Measurements from ENCODE around the gene C1orf21. TPM values are rescaled to one million over a fixed set of nuclear protein-coding genes. Genes with fewer than 3 reads are reported as not detected.

Gene C1orf21
- polyA plus RNA-seq, 3 donors = 0.23 to 1.1 (median 0.28) TPM

DNA sequence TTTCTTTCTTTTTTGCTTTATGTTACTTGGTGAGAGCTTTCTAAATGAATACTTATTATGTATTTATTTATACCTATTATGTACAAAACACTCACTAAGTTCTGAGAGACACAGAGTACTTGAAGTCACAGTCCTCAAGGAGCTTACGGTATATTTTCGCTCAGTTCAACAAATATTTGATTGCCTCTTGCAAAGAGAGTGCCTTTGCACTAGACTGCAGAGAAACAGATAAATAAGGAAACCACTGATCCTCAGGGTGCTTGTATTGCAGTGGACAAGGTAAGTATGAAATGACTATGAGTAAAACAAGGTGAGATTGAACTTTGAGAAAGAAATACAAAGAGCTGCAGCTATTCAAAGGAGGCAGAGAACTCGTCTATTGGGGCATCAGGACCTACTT, 123.3 kb downstream of the C1orf21 start:
- 100% methylated on average over 3 of the region's 3 CpGs for WGBS (ENCODE audit: insufficient coverage)
- intact Hi-C loops (cut with micrococcal nuclease) = no loop called here

GRCh38 chr1:184512724-184513123, 125.9 kb downstream of the C1orf21 start:
- TF ChIP-seq, protein P1, sequence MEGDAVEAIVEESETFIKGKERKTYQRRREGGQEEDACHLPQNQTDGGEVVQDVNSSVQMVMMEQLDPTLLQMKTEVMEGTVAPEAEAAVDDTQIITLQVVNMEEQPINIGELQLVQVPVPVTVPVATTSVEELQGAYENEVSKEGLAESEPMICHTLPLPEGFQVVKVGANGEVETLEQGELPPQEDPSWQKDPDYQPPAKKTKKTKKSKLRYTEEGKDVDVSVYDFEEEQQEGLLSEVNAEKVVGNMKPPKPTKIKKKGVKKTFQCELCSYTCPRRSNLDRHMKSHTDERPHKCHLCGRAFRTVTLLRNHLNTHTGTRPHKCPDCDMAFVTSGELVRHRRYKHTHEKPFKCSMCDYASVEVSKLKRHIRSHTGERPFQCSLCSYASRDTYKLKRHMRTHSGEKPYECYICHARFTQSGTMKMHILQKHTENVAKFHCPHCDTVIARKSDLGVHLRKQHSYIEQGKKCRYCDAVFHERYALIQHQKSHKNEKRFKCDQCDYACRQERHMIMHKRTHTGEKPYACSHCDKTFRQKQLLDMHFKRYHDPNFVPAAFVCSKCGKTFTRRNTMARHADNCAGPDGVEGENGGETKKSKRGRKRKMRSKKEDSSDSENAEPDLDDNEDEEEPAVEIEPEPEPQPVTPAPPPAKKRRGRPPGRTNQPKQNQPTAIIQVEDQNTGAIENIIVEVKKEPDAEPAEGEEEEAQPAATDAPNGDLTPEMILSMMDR (IDR thresholded peaks at IDR 0.05) = no peak
- no peaks in the 10 kb centered on the region for H3K27me3 ChIP-seq (ENCODE audit: control insufficient read depth in 2 of 2, insufficient read depth in 2 of 2, low read length in 2 of 2)
- no peaks in the 10 kb centered on the region for H3K36me3 ChIP-seq (replicated peaks in 1 of 2; ENCODE audit: control insufficient read depth in 1 of 2, insufficient read depth in 2 of 2, low read length in 2 of 2)
- no peak for DNase-seq
- H3K9me3 Mint-ChIP-seq = peaks cover 0 to 2% (median 0%) of the 10 kb centered on the region in 7 donors
- no peak overlapping the region for H3K4me3 ChIP-seq (replicated peaks in 1 of 3; ENCODE audit: low read depth in 2 of 3, low read length in 3 of 3)
- H4K20me1 ChIP-seq (ENCODE audit: insufficient read depth, low read length) = no peaks in the 10 kb centered on the region
- H3K4me1 ChIP-seq (ENCODE audit: control insufficient read depth in 1 of 2, insufficient read depth in 2 of 2, low read length in 2 of 2) = no peaks in the 10 kb centered on the region
- 100% methylated on average over 4 of the region's 8 CpGs for WGBS (ENCODE audit: insufficient coverage)
- H3K27ac Mint-ChIP-seq = no peak overlapping the region
- no peak overlapping the region for H2AFZ ChIP-seq (ENCODE audit: insufficient read depth, low read depth, low read length, poor library complexity, severe bottlenecking)
- no peaks in the 10 kb centered on the region for H3K9me3 ChIP-seq (replicated peaks in 1 of 2; ENCODE audit: control insufficient read depth in 1 of 2, insufficient read depth in 1 of 2, low read length in 2 of 2)
- H3K27ac ChIP-seq (ENCODE audit: low read depth in 1 of 2, low read length in 2 of 2) = no peak overlapping the region
- no peak overlapping the region for H3K9ac ChIP-seq (ENCODE audit: insufficient read depth, low read length, poor library complexity, severe bottlenecking)
- H3K4me3 Mint-ChIP-seq = no peak overlapping the region
- peaks cover 0 to 2% (median 0%) of the 10 kb centered on the region in 3 donors for H3K27me3 Mint-ChIP-seq (ENCODE audit: low read depth in 3 of 3)
- intact Hi-C loops (cut with micrococcal nuclease) = no loop called here
- H3K4me2 ChIP-seq (replicated peaks; ENCODE audit: extremely low read depth, low read length, poor library complexity, severe bottlenecking) = no peak overlapping the region
- H3K4me1 Mint-ChIP-seq = peaks cover 2% of the 10 kb centered on the region
- no peaks in the 10 kb centered on the region for H3K79me2 ChIP-seq (ENCODE audit: insufficient read depth, low read length)
- H3K36me3 Mint-ChIP-seq = peaks cover 0 to 4% of the 10 kb centered on the region in 2 donors

More for the DNA sequence above, 123.3 kb downstream of the C1orf21 start:
- Histone ChIP-seq H3K36me3 (replicated peaks in 1 of 2; ENCODE audit: control insufficient read depth in 1 of 2, insufficient read depth in 2 of 2, low read length in 2 of 2) (no peaks in the 10 kb centered on the region), H3K4me3 (replicated peaks in 1 of 3; ENCODE audit: low read depth in 2 of 3, low read length in 3 of 3) (no peak overlapping the region), H3K9ac (ENCODE audit: insufficient read depth, low read length, poor library complexity, severe bottlenecking) (no peak overlapping the region), H2AFZ (ENCODE audit: insufficient read depth, low read depth, low read length, poor library complexity, severe bottlenecking) (no peak overlapping the region), H3K27ac (ENCODE audit: low read depth in 1 of 2, low read length in 2 of 2) (no peak overlapping the region), H4K20me1 (ENCODE audit: insufficient read depth, low read length) (no peaks in the 10 kb centered on the region), H3K9me3 (replicated peaks in 1 of 2; ENCODE audit: control insufficient read depth in 1 of 2, insufficient read depth in 1 of 2, low read length in 2 of 2) (no peaks in the 10 kb centered on the region), H3K4me1 (ENCODE audit: control insufficient read depth in 1 of 2, insufficient read depth in 2 of 2, low read length in 2 of 2) (no peaks in the 10 kb centered on the region), H3K27me3 (ENCODE audit: control insufficient read depth in 2 of 2, insufficient read depth in 2 of 2, low read length in 2 of 2) (no peaks in the 10 kb centered on the region), H3K79me2 (ENCODE audit: insufficient read depth, low read length) (no peaks in the 10 kb centered on the region), H3K4me2 (replicated peaks; ENCODE audit: extremely low read depth, low read length, poor library complexity, severe bottlenecking) (no peak overlapping the region)
- H3K4me1 Mint-ChIP-seq = peaks cover 3% of the 10 kb centered on the region
- no peak overlapping the region for H3K4me3 Mint-ChIP-seq
- TF ChIP-seq, protein P1 (IDR thresholded peaks at IDR 0.05) = no peak
- H3K27me3 Mint-ChIP-seq (ENCODE audit: low read depth in 3 of 3) = peaks cover 0 to 2% (median 0%) of the 10 kb centered on the region in 3 donors
- no peaks in the 10 kb centered on the region for H3K36me3 Mint-ChIP-seq
- no peak overlapping the region for H3K27ac Mint-ChIP-seq
- H3K9me3 Mint-ChIP-seq = no peaks in the 10 kb centered on the region
- DNase-seq = no peak
